Testis (tissue), 2 donors: ENCODE data around the gene BEND3.

Source experiments
- POLR2A ChIP-seq: fragments of 450-650 bp; IDR thresholded peaks from one replicate; pipeline ENCODE4 v1.6.1; 2017; ENCODE audit warnings: antibody characterized with exemption, mild to moderate bottlenecking, moderate library complexity
- TF ChIP-seq, protein P1 (sequence below), 3 experiments: fragments of 450-650 bp in 2 of 3; fragments of 200-600 bp in 1 of 3; sonication (generic) in 1 of 3; IDR thresholded peaks; one replicate each; pipeline ENCODE4 v1.5.1; 2016 to 2019; ENCODE audit warnings: antibody characterized with exemption in 3 of 3, mild to moderate bottlenecking in 2 of 3, moderate library complexity in 1 of 3

DNA sequence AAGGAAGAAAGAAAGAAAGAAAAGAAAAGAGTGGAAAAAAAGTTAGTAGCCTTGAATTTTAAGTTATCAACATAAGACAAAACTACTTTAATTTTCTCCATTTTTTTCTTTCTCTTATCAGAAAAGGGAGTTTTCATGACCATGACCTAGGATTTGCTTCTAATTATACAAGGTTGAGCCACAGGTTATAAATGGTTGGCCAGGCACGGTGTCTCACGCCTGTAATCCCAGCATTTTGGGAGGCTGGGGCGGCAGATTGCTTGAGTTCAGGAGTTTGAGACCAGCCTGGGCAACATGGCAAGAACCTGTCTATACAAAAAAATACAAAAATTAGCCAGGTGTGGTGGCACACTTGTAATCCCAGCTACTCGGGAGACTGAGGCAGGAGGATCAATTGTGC, 95.1 kb downstream of the BEND3 start:
- TF ChIP-seq, protein P1, sequence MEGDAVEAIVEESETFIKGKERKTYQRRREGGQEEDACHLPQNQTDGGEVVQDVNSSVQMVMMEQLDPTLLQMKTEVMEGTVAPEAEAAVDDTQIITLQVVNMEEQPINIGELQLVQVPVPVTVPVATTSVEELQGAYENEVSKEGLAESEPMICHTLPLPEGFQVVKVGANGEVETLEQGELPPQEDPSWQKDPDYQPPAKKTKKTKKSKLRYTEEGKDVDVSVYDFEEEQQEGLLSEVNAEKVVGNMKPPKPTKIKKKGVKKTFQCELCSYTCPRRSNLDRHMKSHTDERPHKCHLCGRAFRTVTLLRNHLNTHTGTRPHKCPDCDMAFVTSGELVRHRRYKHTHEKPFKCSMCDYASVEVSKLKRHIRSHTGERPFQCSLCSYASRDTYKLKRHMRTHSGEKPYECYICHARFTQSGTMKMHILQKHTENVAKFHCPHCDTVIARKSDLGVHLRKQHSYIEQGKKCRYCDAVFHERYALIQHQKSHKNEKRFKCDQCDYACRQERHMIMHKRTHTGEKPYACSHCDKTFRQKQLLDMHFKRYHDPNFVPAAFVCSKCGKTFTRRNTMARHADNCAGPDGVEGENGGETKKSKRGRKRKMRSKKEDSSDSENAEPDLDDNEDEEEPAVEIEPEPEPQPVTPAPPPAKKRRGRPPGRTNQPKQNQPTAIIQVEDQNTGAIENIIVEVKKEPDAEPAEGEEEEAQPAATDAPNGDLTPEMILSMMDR (IDR thresholded peaks at IDR 0.05): no peak
- no peak for TF ChIP-seq POLR2A
